Measurements from ENCODE around the gene CYP27A1. TPM values are rescaled to one million over a fixed set of nuclear protein-coding genes. Genes with fewer than 3 reads are reported as not detected.

CYP27A1 gene
- total and polyA plus RNA-seq, 4 donors, result 19.3 to 50.6 (median 36.1) TPM

DNA sequence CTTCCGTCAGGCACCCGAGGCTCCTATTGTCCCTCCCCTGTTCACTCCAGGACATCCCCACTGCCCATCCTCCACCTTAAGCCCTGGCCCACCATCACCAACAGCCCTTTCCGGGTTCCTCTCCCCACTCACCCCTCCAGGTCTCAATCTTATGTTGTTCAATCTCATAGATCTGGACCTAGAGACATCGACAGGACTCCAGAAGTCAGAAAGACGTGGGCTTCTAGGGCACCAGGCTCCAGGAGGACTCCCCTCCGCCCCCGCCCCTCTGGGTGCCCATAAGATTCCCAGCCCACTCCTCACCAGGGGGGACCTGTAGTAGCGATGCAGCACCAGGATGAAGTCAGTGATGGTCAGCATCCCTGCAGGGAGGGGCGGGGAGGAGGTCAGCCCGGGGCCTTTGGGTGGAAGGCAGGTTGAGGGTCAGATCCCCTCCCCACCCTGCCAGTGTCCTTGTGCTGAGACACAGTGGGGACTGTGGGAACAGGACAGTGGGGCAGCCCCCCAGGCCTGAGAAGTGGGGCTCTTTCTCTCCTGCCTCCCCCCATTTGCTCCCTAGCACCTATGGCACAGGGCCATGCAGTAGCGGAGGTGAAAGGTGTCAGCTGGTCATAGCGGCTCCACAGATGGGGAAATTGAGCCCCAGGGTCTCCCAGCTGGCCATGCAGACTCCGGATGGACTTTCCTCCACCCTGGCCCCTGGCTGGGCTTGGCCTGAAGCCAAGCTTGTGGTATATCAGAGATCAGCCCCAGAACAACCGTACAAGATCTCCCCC, 45.9 kb downstream of the CYP27A1 start:
- H3K4me1 ChIP-seq (ENCODE audit: control insufficient read depth in 1 of 2, insufficient read depth in 2 of 2, low read length in 2 of 2), result peaks cover 0 to 4% of the 10 kb centered on the region in 2 donors
- H3K4me3 ChIP-seq (ENCODE audit: low read length in 2 of 2), result no peak overlapping the region
- no peak overlapping the region for H3K27ac ChIP-seq (ENCODE audit: low read depth in 1 of 2, low read length in 2 of 2)
- H3K9me3 ChIP-seq (ENCODE audit: control insufficient read depth, low read length), result no peaks in the 10 kb centered on the region
- DNase-seq (no peak), ATAC-seq (ENCODE audit: low FRiP score) (no peak)
- intact Hi-C loops (cut with DNase I), result no loop called here
- 81 to 84% methylated on average over 14 of the region's 14 CpGs for WGBS, 2 donors
- H3K27me3 ChIP-seq (ENCODE audit: control insufficient read depth in 1 of 2, insufficient read depth in 2 of 2, low read length in 1 of 2), result no peaks in the 10 kb centered on the region
- H3K36me3 ChIP-seq (ENCODE audit: control insufficient read depth in 1 of 2, insufficient read depth in 2 of 2, low read length in 1 of 2), result no peaks in the 10 kb centered on the region

DNA sequence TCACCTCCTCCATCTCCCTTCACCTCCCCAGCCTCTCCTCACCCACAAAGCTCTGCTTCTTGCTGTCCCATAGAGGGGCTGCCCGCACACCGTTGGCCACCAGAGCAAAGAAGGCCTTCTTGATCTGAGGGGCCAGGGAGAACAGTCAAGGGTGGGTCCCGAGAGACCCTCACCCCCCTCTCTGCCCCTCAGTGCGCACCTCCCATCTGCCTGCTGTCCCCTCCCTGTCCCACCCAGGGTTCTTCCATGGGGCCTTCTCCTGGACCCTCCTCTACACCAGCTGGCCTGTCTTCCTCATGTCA, 46.5 kb downstream of the CYP27A1 start:
- H3K27ac ChIP-seq (ENCODE audit: low read depth in 1 of 2, low read length in 2 of 2), result no peak overlapping the region
- intact Hi-C loops (cut with DNase I), result no loop called here
- 90 to 93% methylated on average over 4 of the region's 4 CpGs for WGBS, 2 donors
- H3K9me3 ChIP-seq (ENCODE audit: control insufficient read depth, low read length), result no peaks in the 10 kb centered on the region
- H3K4me3 ChIP-seq (ENCODE audit: low read length in 2 of 2), result no peak overlapping the region
- no peaks in the 10 kb centered on the region for H3K36me3 ChIP-seq (ENCODE audit: control insufficient read depth in 1 of 2, insufficient read depth in 2 of 2, low read length in 1 of 2)
- ATAC-seq (ENCODE audit: low FRiP score), result no peak
- peak in 1 of 2 donors; percentile 52 for DNase-seq
- H3K4me1 ChIP-seq (ENCODE audit: control insufficient read depth in 1 of 2, insufficient read depth in 2 of 2, low read length in 2 of 2), result peaks cover 4 to 5% of the 10 kb centered on the region in 2 donors
- no peaks in the 10 kb centered on the region for H3K27me3 ChIP-seq (ENCODE audit: control insufficient read depth in 1 of 2, insufficient read depth in 2 of 2, low read length in 1 of 2)

DNA sequence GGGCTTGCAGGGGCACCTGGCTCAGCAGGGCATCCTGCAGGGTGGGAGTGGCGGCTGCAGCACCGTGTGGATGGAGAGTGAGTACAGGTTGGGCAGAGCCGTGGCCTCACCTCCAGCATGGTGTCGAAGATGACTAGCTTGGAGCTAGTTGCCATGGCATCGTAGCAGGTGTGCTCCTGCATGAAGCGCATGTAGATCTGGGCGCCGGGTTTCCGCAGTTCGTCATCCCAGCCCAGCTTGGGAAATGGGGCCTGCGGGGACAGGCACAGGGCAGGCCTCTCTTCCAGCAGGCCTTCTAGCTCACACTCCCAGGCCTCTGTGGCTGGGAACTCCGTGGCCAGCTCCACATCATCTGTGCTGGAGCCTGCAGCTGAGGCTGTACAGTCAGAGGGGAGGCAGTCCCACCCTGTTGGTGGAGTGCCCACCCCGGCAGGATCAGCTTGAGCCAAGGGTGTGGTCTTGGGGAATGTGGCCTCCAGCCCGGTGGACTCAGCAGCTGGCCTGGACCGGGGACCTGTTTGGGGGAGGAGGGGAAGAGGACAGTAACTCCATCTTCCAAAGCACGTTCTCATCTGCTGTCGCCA, 48.0 kb downstream of the CYP27A1 start:
- ATAC-seq (ENCODE audit: low FRiP score) (peak; percentile 39), DNase-seq (peak; percentile 77 to 78)
- no peaks in the 10 kb centered on the region for H3K27me3 ChIP-seq (ENCODE audit: control insufficient read depth in 1 of 2, insufficient read depth in 2 of 2, low read length in 1 of 2)
- intact Hi-C loops (cut with DNase I), result loop anchor here in 1 of 2 donors (5.0 to 10.0 kb wide), 2 partner anchors 45 to 113 kb away; partner anchors contain the start of gene CYP27A1
- 68 to 70% methylated on average over 17 of the region's 17 CpGs for WGBS, 2 donors
- H3K27ac ChIP-seq (ENCODE audit: low read depth in 1 of 2, low read length in 2 of 2), result peak overlapping the region in 1 of 2 donors; percentile 47
- no peak overlapping the region for H3K4me3 ChIP-seq (ENCODE audit: low read length in 2 of 2)
- no peaks in the 10 kb centered on the region for H3K9me3 ChIP-seq (ENCODE audit: control insufficient read depth, low read length)
- H3K4me1 ChIP-seq (ENCODE audit: control insufficient read depth in 1 of 2, insufficient read depth in 2 of 2, low read length in 2 of 2), result peaks cover 4 to 5% of the 10 kb centered on the region in 2 donors
- H3K36me3 ChIP-seq (ENCODE audit: control insufficient read depth in 1 of 2, insufficient read depth in 2 of 2, low read length in 1 of 2), result no peaks in the 10 kb centered on the region

GRCh38 chr2:218830526-218831306, 48.8 kb downstream of the CYP27A1 start:
- Histone ChIP-seq H3K27ac (ENCODE audit: low read depth in 1 of 2, low read length in 2 of 2) (peak overlapping the region in 1 of 2 donors; percentile 80), H3K36me3 (ENCODE audit: control insufficient read depth in 1 of 2, insufficient read depth in 2 of 2, low read length in 1 of 2) (no peaks in the 10 kb centered on the region), H3K9me3 (ENCODE audit: control insufficient read depth, low read length) (no peaks in the 10 kb centered on the region), H3K4me3 (ENCODE audit: low read length in 2 of 2) (no peak overlapping the region), H3K27me3 (ENCODE audit: control insufficient read depth in 1 of 2, insufficient read depth in 2 of 2, low read length in 1 of 2) (no peaks in the 10 kb centered on the region), H3K4me1 (ENCODE audit: control insufficient read depth in 1 of 2, insufficient read depth in 2 of 2, low read length in 2 of 2) (peaks cover 4 to 5% of the 10 kb centered on the region in 2 donors)
- DNase-seq (peak in 1 of 2 donors; percentile 51), ATAC-seq (ENCODE audit: low FRiP score) (no peak)
- WGBS, 2 donors, result 73 to 82% methylated on average over 3 of the region's 3 CpGs
- intact Hi-C loops (cut with DNase I), result loop anchor here in 1 of 2 donors (5.0 to 10.0 kb wide), 2 partner anchors 46 to 113 kb away; partner anchors contain the start of gene CYP27A1

- H3K36me3 ChIP-seq (ENCODE audit: control insufficient read depth in 1 of 2, insufficient read depth in 2 of 2, low read length in 1 of 2), result no peaks in the 10 kb centered on the region
- peak within 1 kb of the TSS; percentile 68 to 86 for H3K27ac ChIP-seq (ENCODE audit: low read depth in 1 of 2, low read length in 2 of 2)
- intact Hi-C loops (cut with DNase I), result loop anchor here in 1 of 2 donors (5.0 to 10.0 kb wide), 2 partner anchors 47 to 114 kb away; partner anchors contain the start of gene CYP27A1
- DNase-seq, result peak; percentile 82 to 88
- ATAC-seq (ENCODE audit: low FRiP score), result peak; percentile 79
- H3K4me3 ChIP-seq (ENCODE audit: low read length in 2 of 2), result no peak within 1 kb of the TSS
- peaks cover 4 to 5% of the 10 kb centered on the region in 2 donors for H3K4me1 ChIP-seq (ENCODE audit: control insufficient read depth in 1 of 2, insufficient read depth in 2 of 2, low read length in 2 of 2)
- H3K27me3 ChIP-seq (ENCODE audit: control insufficient read depth in 1 of 2, insufficient read depth in 2 of 2, low read length in 1 of 2), result no peaks in the 10 kb centered on the region
- 17 to 19% methylated on average over 17 to 18 of the region's 18 CpGs for WGBS, 2 donors
- no peaks in the 10 kb centered on the region for H3K9me3 ChIP-seq (ENCODE audit: control insufficient read depth, low read length)
Observed at GRCh38 chr2:218831378-218831990, 49.5 kb downstream of the CYP27A1 start, which contains the start of gene PRKAG3. Gene PRKAG3 (minus strand): TSS chr2:218831803.

- 70 to 85% methylated on average over 3 of the region's 3 CpGs for WGBS, 2 donors
- H3K4me3 ChIP-seq (ENCODE audit: low read length in 2 of 2), result no peak overlapping the region
- peak; percentile 31 for ATAC-seq (ENCODE audit: low FRiP score)
- H3K4me1 ChIP-seq (ENCODE audit: control insufficient read depth in 1 of 2, insufficient read depth in 2 of 2, low read length in 2 of 2), result peaks cover 4 to 5% of the 10 kb centered on the region in 2 donors
- intact Hi-C loops (cut with DNase I), result loop anchor here in 1 of 2 donors (5.0 to 10.0 kb wide), 2 partner anchors 47 to 115 kb away; partner anchors contain the start of gene CYP27A1
- H3K27me3 ChIP-seq (ENCODE audit: control insufficient read depth in 1 of 2, insufficient read depth in 2 of 2, low read length in 1 of 2), result no peaks in the 10 kb centered on the region
- no peak for DNase-seq
- H3K27ac ChIP-seq (ENCODE audit: low read depth in 1 of 2, low read length in 2 of 2), result peak overlapping the region; percentile 68 to 80
- no peaks in the 10 kb centered on the region for H3K9me3 ChIP-seq (ENCODE audit: control insufficient read depth, low read length)
- no peaks in the 10 kb centered on the region for H3K36me3 ChIP-seq (ENCODE audit: control insufficient read depth in 1 of 2, insufficient read depth in 2 of 2, low read length in 1 of 2)
Observed at GRCh38 chr2:218832081-218832480, 50.1 kb downstream of the CYP27A1 start.

- Histone ChIP-seq H3K4me1 (ENCODE audit: control insufficient read depth in 1 of 2, insufficient read depth in 2 of 2, low read length in 2 of 2) (peaks cover 4 to 5% of the 10 kb centered on the region in 2 donors), H3K4me3 (ENCODE audit: low read length in 2 of 2) (no peak overlapping the region), H3K9me3 (ENCODE audit: control insufficient read depth, low read length) (no peaks in the 10 kb centered on the region), H3K27ac (ENCODE audit: low read depth in 1 of 2, low read length in 2 of 2) (peak overlapping the region; percentile 68 to 86), H3K27me3 (ENCODE audit: control insufficient read depth in 1 of 2, insufficient read depth in 2 of 2, low read length in 1 of 2) (no peaks in the 10 kb centered on the region), H3K36me3 (ENCODE audit: control insufficient read depth in 1 of 2, insufficient read depth in 2 of 2, low read length in 1 of 2) (no peaks in the 10 kb centered on the region)
- 3 to 4% methylated on average over 3 of the region's 3 CpGs for WGBS, 2 donors
- DNase-seq, result peak; percentile 86 to 88
- intact Hi-C loops (cut with DNase I), result loop anchor here in 1 of 2 donors (5.0 to 10.0 kb wide), 2 partner anchors 48 to 115 kb away; partner anchors contain the start of gene CYP27A1
- peak; percentile 82 for ATAC-seq (ENCODE audit: low FRiP score)
Observed at GRCh38 chr2:218832520-218832919, 50.6 kb downstream of the CYP27A1 start.
